ENCODE measurements around the gene ELMO3.
A peak's percentile ranks its signal among the peaks of the same experiment; 100 is the strongest.

ELMO3 gene

DNA sequence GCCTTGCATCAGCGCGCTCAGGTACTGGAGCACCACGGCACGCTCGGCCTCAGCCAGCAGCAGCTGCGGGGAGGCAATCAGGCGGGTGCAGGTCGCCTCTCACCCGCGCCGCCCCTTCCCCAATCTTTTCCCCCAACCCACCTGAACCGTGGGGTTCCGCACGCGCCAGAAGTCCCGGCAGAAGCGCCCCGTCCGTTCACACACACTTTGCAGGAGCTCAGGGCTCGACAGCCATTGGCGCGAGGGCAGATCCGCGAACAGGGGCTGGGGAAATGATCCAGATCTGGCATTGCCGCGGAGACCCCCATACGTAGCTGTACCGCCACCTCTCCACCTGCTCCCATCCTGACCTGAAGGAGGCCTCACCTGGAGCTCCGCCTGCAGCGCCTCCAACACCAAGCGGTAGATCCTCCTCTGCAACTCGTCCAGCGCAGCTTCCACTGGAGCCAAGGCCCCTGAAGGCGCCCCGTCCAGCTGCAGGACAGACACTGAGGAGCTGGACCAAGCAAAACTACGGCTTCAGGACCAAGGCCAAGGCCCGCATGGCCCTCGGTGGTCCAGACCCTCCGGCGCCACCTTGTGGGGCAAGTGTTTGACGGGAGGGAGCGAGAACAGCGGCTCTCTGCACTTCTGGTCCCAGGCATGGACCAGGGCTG is 13.8 kb upstream of the ELMO3 start:
- DNase-seq = peak; percentile 93 to 96
- Histone ChIP-seq H3K4me3 (peak overlapping the region; percentile 2 to 90), H3K4me1 (peaks cover 0 to 33% (median 26%) of the 10 kb centered on the region in 4 donors), H3K27me3 (no peaks in the 10 kb centered on the region), H3K27ac (peak overlapping the region in 1 of 2 donors; percentile 84), H3K9me3 (no peaks in the 10 kb centered on the region), H3K36me3 (no peaks in the 10 kb centered on the region)
- intact Hi-C loops (cut with DNase I; ENCODE audit: low total_unique reads) = loop anchor here (10.0 kb wide), 2 partner anchors 160 to 210 kb away; partner anchors contain the start of gene CBFB
- TF ChIP-seq, protein P1, sequence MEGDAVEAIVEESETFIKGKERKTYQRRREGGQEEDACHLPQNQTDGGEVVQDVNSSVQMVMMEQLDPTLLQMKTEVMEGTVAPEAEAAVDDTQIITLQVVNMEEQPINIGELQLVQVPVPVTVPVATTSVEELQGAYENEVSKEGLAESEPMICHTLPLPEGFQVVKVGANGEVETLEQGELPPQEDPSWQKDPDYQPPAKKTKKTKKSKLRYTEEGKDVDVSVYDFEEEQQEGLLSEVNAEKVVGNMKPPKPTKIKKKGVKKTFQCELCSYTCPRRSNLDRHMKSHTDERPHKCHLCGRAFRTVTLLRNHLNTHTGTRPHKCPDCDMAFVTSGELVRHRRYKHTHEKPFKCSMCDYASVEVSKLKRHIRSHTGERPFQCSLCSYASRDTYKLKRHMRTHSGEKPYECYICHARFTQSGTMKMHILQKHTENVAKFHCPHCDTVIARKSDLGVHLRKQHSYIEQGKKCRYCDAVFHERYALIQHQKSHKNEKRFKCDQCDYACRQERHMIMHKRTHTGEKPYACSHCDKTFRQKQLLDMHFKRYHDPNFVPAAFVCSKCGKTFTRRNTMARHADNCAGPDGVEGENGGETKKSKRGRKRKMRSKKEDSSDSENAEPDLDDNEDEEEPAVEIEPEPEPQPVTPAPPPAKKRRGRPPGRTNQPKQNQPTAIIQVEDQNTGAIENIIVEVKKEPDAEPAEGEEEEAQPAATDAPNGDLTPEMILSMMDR (IDR thresholded peaks at IDR 0.05) = peak; percentile 83 to 89

DNA sequence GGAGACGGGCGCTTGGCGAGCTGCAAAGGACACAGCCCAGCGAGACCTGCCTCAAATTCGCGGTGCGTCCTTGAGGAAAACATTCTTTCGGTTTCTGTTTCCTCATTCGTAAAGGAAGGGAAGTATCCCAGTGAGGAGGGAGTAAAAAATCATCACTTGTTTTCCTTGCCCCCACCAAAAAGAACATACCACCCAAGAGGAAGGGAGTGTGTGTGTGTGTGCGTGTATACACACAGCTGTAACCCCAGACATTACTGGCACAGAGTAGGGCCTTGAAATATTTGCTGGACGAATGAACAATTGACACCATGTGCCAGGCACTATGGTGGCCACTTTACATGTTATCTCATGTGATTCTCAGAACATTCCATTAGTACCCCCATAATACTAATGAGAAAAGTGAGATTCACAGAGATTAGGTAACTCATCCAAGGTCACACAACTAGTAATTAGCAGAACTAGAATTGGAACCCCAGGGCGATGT is 13.2 kb upstream of the ELMO3 start:
- H3K36me3 ChIP-seq = no peaks in the 10 kb centered on the region
- intact Hi-C loops (cut with DNase I; ENCODE audit: low total_unique reads) = loop anchor here (10.0 kb wide), 2 partner anchors 161 to 211 kb away; partner anchors contain the start of gene CBFB
- no peak for DNase-seq
- H3K9me3 ChIP-seq = no peaks in the 10 kb centered on the region
- peaks cover 0 to 33% (median 26%) of the 10 kb centered on the region in 4 donors for H3K4me1 ChIP-seq
- H3K4me3 ChIP-seq = peak overlapping the region; percentile 2 to 90
- no peaks in the 10 kb centered on the region for H3K27me3 ChIP-seq
- TF ChIP-seq, protein P1 (IDR thresholded peaks at IDR 0.05) = no peak
- H3K27ac ChIP-seq = no peak overlapping the region

DNA sequence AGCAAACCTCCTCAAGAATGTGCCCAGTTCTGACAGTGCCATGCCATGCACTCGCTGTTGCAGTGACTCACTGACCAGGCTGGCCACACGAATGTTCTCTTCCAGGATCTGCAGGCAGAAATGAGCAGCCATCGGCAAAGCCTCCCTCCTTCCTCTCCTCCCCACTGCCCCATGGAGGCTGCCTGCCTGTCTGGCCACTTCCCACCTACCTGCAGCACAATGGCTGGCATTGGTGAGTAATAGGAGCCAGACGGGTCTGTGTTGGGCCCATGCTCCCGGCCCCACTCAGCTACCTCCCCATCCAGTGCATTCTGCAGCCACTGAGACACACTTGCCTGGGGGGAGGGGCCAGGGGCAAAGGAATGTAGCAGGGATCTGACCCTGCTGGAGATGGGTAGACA is 12.4 kb upstream of the ELMO3 start:
- intact Hi-C loops (cut with DNase I; ENCODE audit: low total_unique reads) = loop anchor here (10.0 kb wide), 2 partner anchors 162 to 212 kb away; partner anchors contain the start of gene CBFB
- H3K4me1 ChIP-seq = peaks cover 0 to 32% (median 29%) of the 10 kb centered on the region in 4 donors

DNA sequence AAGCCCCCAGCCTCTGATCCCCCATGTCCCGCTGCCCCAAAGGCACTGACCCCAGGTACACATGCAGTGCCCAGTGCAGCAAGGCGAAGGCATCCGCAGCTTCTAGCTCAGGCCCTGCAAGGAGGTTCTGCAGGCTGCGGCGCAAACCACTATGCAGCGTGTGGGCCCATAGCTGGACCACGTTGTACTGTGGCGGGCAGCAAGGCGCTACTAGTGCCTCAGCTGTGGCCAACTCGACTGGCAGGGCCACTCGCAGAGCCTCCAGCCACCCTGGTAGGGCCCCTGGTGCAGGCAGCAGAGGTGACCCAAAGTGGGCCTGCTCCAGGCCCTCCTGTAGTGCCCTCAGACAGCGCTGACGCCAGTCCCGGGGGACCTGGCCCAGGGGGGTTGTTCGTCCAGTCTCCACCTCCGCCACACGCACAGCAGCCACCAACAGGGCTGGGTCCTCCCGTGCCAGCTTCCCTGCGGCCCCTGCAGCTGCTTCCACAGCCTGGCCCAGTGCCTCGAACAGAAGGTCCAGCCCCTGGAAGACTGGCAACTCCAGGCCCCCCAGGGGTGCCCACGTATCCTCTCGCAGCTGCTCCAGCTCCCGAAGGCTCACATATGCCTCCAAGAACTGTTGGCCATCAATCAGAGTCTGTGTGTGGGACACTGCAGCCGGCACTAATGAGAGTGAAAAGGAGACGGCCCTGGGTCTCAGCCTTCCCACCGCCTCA is 11.6 kb upstream of the ELMO3 start:
- Histone ChIP-seq H3K4me3 (no peak overlapping the region), H3K4me1 (peaks cover 0 to 34% (median 31%) of the 10 kb centered on the region in 4 donors), H3K27me3 (no peaks in the 10 kb centered on the region), H3K27ac (no peak overlapping the region), H3K9me3 (no peaks in the 10 kb centered on the region), H3K36me3 (no peaks in the 10 kb centered on the region)
- DNase-seq = no peak
- TF ChIP-seq, protein P1 (IDR thresholded peaks at IDR 0.05) = no peak
- intact Hi-C loops (cut with DNase I; ENCODE audit: low total_unique reads) = loop anchor here (10.0 kb wide), 2 partner anchors 163 to 213 kb away; partner anchors contain the start of gene CBFB

More for the DNA sequence above, 12.4 kb upstream of the ELMO3 start:
- DNase-seq = no peak
- H3K36me3 ChIP-seq = no peaks in the 10 kb centered on the region
- H3K4me3 ChIP-seq = no peak overlapping the region
- no peak overlapping the region for H3K27ac ChIP-seq
- H3K9me3 ChIP-seq = no peaks in the 10 kb centered on the region
- TF ChIP-seq, protein P1 (IDR thresholded peaks at IDR 0.05) = no peak
- no peaks in the 10 kb centered on the region for H3K27me3 ChIP-seq

DNA sequence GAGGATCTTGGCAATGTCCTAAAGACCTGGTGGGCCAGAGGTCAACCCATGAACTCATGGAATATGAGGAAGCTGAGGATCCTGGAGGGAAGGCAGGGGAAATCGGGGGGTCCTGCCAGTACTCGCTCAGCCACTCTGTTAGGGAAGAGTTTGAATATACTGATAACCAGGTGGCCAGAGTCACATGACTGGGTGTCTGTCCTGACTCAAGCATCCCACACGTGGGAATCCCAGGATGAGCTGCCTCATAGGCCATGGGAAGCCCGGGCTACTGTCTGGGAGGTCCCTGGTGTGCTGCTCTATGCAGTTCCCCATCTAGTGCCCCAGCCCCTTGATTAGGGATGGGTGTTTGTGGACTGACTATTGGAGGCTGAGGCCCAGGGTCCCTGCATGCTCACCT is 10.6 kb upstream of the ELMO3 start:
- DNase-seq = no peak
- no peak overlapping the region for H3K4me3 ChIP-seq
- H3K27ac ChIP-seq = no peak overlapping the region
- TF ChIP-seq, protein P1 (IDR thresholded peaks at IDR 0.05) = no peak
- H3K27me3 ChIP-seq = no peaks in the 10 kb centered on the region
- H3K4me1 ChIP-seq = peaks cover 10 to 38% (median 35%) of the 10 kb centered on the region in 4 donors
- H3K9me3 ChIP-seq = no peaks in the 10 kb centered on the region
- intact Hi-C loops (cut with DNase I; ENCODE audit: low total_unique reads) = loop anchor here (10.0 kb wide), 2 partner anchors 164 to 214 kb away; partner anchors contain the start of gene CBFB
- H3K36me3 ChIP-seq = peaks cover 0 to 4% (median 0%) of the 10 kb centered on the region in 3 donors
